Mucosa of gallbladder (tissue), 1 donor: ENCODE measurements around the gene IMP4. TPM values are rescaled to one million over a fixed set of nuclear protein-coding genes. Genes with fewer than 3 reads are reported as not detected.
A peak's percentile ranks its signal among the peaks of the same experiment; 100 is the strongest.

ENCODE experiments used
- DNase-seq: peaks from one replicate; pipeline ENCODE4 v3.0.0-alpha.2; 2020; ENCODE audit warnings: low spot score
- total RNA-seq: library from RNA; stranded (reverse); gene quantifications from one replicate; pipeline ENCODE4 v1.2.1, GENCODE V29; 2021
- donor health status: DM: no; HTN: no; CAD: no.

IMP4 gene
- total RNA-seq, 1 donor from 2014 or later = 59.7 TPM

DNA sequence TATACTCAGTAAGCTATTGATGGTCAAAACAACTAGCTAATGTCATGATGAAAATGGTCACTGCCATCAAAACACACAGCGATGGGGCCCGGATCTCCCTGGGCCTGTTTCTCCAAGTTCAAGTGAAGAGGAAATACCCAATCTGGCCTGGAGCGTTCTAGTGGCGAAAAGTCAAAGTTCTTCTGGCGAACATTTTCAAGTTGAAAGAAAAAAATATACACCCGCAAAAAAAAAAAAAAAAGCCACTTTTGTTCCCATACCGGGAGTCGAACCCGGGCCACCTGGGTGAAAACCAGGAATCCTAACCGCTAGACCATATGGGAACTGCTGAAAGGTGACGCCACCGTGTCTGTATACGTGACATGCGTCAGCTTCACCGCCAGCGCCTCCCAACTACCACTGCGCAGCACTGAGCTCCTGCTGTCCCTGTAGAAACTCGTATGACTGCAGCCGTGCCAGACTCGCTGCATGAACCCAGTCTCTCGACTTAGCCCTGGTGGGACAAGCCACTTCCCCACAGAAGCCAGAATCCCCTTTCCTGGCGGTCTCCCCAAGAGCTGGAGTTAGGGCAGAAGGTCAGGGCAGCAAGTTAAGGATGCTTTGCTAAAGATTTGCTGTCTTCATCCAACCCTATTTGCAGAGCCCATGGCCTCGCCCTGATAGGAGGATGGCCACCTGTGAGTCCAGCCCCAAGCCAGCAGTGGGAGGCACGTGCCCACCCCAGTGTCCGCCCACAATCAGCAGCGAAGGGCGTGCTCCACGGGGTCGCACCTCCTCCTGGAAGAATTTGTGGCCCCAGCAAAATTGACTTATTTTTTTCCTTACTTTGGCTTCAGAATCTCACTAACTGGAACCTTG is 5.6 kb upstream of the IMP4 start:
- peak; percentile 81 for DNase-seq

- DNase-seq = no peak
These were observed 4.9 kb upstream of the IMP4 start for GRCh38 chr2:130337735-130338325.

DNA sequence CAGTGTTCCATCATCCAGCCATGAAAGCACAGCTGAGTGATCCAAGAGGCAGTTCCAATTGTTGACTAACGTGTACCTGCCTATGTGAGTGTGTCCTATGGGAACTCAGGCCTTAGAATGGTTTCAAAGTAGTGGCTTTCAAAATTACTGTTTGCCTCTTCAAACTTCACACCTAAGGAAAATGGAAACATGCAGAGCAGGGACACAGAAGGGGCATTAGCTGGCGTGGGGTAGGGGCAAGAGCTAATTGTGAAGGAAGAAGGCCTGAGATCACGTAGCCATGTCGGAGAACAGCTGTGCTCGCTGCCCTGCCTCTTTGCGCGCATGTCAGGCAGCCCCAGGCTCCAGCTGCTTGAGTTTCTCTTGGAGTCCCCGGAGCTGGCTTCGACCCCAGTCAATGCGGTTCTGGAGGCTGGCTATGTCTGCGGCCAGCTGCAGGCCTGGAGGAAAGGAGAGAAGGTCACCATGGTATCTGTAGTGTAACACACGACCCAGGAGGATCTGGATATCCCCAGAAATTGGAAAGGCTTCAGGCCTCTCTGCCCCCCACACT is 3.8 kb upstream of the IMP4 start:
- no peak for DNase-seq

DNA sequence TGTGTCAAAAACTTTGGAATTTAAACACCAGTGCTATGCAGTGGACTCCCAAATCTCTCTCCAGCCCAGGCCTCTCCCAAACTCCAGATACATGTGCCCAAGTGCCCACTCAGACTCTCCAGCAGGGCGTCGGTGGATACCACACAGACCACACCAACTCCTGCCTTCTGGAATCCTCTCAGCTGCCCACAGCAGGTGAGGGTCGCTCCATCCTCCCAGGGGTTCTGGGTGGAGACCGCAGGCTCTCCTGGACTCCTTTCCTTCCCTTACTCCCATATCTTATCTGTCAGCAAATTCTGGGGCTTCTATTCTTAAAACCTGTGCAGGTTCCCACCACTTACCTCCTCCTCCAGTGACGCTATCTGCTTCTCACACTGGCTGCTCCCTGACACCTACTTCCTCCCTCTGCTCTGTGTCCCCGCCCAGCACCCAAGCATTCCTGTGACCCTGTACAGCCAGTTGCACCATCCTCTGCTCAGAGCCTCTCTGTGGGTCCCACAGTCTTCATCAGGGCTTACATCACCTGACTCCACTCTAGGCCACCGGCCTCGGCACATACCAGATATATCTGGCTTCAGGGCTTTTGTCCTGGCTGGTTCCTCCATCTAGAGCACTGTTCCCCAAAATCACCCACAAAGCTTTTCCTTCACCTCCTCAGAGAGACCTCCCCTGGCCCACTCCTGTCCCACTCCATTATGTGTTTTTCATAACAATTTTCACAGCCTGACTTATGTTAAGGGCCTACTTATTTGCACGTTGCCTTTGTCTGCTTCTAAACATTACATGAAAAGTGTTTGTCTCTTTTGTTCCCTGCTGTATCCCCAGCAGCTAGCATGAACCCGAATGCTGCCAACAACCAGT is 2.6 kb upstream of the IMP4 start:
- no peak for DNase-seq

- no peak for DNase-seq
These were observed 1.1 kb upstream of the IMP4 start for GRCh38 chr2:130341562-130342019.

DNA sequence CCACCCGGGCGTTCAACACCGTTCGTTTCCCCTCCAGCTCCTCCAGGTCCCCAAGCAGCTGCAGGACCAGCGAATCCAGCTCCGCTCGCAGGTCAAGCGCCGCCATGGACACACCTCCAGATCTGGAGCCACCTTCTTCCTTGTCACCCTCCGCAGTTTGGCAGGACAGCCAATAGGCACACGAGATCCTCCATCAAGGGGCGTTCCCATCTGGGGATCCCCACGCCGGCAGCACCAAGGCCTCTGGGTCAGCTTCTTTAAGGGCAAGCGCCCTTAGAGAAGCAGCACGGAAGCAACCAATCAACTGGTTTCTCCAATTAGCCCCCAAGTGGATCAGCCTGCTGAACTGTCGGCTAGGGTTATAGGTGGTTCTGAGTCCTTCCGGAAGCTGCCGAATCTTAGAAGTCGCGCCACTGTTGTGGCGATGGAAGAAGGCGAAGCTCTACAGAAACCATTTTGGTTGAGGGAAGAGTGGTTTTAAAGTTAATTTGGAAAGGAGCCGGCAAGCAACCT is 621 bp upstream of the IMP4 start:
- peak; percentile 92 for DNase-seq

GRCh38 chr2:130344578-130344977 is 1.9 kb downstream of the IMP4 start:
- no peak for DNase-seq

GRCh38 chr2:130345091-130345490 is 2.4 kb downstream of the IMP4 start:
- DNase-seq = no peak

DNA sequence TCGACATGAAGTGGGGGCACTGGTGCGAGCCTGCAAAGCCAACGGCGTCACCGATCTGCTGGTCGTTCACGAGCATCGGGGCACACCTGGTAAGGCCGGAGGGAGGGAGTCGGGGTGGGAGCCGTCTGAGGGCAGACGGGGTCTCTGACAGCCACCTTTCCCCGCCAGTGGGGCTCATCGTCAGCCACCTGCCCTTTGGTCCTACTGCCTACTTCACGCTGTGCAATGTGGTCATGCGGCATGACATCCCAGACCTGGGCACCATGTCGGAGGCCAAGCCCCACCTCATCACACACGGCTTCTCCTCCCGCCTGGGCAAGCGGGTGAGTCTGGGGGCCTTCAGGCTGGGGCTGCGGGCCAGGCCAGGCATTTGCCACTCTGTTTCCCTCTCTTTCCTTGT is 2.9 kb downstream of the IMP4 start:
- no peak for DNase-seq

DNA sequence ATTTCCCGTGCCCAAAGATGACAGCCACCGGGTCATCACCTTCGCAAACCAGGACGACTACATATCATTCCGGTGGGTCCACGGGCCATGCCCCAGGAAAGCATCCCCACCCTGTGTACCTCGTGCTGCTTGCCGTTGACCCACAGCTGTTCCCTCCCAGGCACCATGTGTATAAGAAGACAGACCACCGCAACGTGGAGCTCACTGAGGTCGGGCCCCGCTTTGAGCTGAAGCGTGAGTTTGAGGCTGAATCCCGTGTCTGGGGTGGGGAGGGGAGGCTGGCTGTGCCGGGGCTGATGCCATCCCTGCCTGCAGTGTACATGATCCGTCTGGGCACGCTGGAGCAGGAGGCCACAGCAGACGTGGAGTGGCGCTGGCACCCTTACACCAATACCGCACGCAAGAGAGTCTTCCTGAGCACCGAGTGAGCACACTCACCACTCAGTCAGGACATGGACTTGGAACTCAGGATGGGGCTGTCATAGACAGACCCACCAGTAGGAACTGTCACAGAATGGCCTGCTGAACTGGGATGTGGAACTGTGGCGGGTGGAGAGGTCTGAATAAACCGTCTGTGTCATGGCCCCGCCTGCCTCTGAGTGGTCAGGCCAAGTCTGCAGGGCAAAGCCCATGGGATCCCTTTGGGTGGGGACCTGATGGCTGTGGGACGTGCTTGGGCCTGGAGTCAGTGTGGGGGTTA is 3.5 kb downstream of the IMP4 start:
- DNase-seq = no peak

GRCh38 chr2:130346741-130347066 is 4.0 kb downstream of the IMP4 start:
- no peak for DNase-seq

- DNase-seq = no peak
These were observed 4.7 kb downstream of the IMP4 start for GRCh38 chr2:130347220-130347925.

DNA sequence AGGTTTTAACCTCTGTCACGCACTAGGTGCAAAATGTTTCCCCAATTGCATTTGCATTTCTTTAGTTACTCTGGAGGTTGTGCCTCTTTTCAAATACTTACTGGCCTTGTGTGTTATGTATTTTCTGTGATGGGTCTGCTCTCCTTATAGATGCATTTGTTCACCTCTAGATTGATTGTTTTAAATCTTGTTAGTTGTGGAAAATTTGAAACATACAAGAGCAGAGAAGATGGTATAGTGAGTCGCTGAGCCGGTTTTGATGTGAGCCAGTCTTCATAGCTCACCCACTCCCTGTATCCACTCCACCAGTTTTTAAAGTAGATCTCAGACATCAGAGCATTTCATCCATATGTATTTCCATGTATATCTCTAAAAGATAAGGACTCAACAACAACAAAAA is 6.5 kb downstream of the IMP4 start:
- no peak for DNase-seq

DNA sequence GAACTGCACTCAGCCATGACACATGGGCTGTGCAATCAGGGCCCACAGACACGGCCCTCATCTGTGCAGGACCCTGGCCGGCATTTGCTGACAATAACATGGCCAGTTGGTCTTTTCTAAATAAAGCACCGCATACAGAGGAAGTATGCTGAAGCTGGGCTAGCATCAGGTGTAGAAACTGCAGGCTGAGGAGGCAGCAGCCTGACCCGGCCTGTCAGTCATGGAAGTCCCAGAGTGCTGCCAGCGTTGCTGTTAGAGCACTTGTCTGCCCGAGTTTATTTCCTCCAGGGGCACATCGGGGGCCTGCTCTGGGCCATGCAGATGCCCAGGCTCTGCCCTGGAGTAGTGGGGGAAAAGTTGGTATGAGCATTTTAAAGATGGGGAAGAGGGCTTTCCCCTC is 9.0 kb downstream of the IMP4 start:
- no peak for DNase-seq

DNA sequence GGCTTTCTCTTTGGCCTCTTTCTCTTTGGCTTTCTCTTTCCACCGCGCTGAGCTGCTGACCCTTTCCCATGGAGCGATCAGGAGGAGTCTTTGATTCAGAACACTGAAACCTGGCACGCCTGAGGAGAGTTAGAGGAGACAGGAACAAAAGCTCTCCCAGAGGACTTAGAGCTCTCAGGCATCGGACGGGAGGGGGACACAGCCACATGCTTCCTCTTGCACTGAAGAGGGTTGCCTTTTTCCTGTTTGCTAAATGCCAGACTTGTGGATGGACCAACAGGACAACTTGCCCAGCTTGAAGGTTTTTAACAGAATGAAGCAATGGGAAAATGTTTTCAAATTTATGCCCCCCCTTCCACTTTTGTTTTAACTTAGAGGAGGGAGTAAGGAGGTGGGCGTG is 9.5 kb downstream of the IMP4 start:
- no peak for DNase-seq

DNA sequence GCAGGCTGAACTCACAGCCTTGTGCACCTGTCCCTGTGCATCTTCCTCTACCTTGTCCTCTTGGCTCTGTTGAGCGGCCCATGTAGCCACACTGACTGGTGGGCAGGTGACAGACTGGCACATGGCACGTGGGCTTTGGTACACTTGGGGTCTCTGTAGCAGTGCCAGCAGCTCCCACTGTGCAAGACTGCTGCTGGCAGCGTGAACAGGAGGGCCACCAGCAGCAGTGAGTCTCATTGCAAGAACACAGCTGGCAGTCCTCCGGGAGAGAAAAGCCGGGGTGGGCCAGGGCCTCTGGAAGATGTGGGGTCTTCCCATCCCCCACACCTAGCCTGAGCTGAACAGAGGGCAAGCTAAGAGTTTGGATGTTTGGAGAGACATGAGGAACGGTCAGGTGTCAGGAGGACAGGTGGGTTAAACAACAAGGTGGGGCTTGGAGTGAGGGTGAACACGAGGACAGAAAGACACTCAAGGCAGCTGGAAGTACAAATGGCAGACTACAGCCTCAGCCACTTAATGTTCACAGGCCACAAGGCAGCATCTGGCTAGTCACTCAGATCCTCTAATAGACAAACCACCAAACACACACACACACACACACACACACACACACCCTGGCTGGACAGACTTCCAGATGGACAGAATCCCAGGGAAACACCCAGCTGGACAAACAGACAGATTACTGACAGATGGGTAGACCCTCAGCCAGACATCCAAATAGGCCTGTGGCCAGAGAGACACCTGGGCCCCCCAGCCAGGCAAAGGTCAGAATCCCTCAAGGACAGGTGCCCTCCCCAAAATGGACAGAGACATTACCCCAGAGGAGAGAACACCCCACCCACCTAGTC is 10.8 kb downstream of the IMP4 start:
- no peak for DNase-seq

DNA sequence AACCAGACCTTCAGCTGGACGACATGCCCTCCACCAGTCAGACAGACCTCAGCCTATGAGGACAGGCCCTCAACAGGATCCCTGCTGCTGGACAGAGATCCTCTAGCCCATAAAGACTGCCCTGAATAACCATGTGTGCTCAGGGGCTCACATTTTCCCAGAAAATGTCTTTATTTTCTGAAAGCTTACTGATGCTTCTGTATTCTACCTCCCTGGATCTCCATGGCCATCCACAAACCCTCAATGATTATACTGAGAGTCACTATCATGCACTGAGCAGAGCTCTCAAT is 11.4 kb downstream of the IMP4 start:
- no peak for DNase-seq

GRCh38 chr2:130355172-130355577 is 12.5 kb downstream of the IMP4 start:
- DNase-seq = no peak

DNA sequence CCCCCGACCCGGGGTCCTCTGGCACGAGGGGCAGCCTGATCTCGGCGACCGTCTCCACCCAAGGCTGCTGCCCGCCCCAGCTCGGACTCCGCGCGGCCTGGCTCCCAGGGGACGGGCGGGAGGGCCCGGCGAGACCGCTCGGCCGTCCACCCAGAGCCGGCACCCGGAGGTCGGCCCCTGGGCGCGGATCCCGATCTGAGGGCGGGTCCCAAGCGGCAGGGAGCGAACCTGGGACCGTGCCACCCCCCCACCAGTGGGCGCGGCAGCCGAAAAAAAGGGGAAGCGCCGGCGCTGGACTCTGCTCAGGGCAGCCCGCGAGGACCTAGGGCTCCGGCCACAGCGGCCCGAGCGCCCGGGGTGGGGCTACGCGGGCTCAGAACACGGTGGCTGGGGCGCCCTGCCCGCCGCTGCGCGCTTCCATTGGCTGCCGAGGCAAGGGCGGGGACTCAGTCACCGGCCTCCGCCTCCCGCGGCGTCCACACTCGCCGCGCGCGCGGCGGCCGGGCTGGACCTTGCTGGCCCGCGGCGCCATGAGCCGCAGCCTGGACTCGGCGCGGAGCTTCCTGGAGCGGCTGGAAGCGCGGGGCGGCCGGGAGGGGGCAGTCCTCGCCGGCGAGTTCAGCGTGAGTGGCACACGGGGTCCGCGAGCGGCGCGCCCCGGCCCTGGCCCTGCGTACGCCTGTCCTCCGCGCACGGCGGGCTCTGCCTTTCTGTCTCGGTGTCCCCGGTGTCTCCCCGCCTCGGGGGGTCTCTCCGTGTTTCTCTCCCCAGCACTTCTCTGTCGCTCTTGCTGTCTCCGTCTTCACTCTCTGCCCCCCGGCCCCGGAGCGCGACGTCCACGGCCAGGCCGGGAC is 13.1 kb downstream of the IMP4 start, which contains the start of gene PTPN18:
PTPN18 (plus strand) TSS at position 479 of the 854 bp plus-strand sequence; CDS start at position 531, 52 bp downstream.
- DNase-seq = peak; percentile 90
